Measurements from ENCODE around the gene TEDC1.

DNA sequence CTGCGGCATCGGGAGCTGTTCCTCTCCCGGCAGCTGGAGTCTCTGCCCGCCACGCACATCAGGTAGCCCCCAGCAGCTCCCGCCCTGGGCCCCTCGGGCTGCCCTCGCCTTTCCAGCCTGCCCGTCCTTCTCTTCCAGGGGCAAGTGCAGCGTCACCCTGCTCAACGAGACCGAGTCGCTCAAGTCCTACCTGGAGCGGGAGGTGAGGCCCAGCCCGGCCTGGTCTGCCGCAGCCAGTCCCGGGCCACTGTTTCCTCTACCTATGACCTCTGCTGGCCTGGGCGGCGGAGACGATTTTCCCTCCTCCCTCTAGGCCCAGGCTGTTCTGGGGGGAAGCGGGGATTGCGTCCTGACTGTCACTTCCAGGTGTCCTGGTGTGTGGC, 40.9 kb upstream of the TEDC1 start:
- no peak for TF ChIP-seq POLR2AphosphoS5 (IDR thresholded peaks at IDR 0.05)
- TF ChIP-seq, protein P1, sequence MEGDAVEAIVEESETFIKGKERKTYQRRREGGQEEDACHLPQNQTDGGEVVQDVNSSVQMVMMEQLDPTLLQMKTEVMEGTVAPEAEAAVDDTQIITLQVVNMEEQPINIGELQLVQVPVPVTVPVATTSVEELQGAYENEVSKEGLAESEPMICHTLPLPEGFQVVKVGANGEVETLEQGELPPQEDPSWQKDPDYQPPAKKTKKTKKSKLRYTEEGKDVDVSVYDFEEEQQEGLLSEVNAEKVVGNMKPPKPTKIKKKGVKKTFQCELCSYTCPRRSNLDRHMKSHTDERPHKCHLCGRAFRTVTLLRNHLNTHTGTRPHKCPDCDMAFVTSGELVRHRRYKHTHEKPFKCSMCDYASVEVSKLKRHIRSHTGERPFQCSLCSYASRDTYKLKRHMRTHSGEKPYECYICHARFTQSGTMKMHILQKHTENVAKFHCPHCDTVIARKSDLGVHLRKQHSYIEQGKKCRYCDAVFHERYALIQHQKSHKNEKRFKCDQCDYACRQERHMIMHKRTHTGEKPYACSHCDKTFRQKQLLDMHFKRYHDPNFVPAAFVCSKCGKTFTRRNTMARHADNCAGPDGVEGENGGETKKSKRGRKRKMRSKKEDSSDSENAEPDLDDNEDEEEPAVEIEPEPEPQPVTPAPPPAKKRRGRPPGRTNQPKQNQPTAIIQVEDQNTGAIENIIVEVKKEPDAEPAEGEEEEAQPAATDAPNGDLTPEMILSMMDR (IDR thresholded peaks at IDR 0.05) = no peak

Measured in breast epithelium (tissue), 3 donors.